T-helper 1 cell treated with Interleukin-12 subunit alpha and Interleukin-12 subunit beta and Interleukin-4 antibody, amounts not matched to agents 30 μg/mL and 1 μg/mL, for 36 hours (primary cell): Measurements from ENCODE around the gene COMT.

Experiments used
- H3K27ac Mint-ChIP-seq: one replicate; pipeline ENCODE4 v1.8.0; 2021; ENCODE audit warnings: mild to moderate bottlenecking, mixed read lengths
- H3K27me3 Mint-ChIP-seq: one replicate; pipeline ENCODE4 v1.8.0; 2021; ENCODE audit warnings: low read depth, mixed read lengths
- H3K36me3 Mint-ChIP-seq: one replicate; pipeline ENCODE4 v1.8.0; 2021; ENCODE audit warnings: low read depth, mixed read lengths
- H3K4me1 Mint-ChIP-seq: one replicate; pipeline ENCODE4 v1.8.0; 2021; ENCODE audit warnings: low read depth, mixed read lengths
- H3K4me3 Mint-ChIP-seq: one replicate; pipeline ENCODE4 v1.8.0; 2021; ENCODE audit warnings: mild to moderate bottlenecking, moderate library complexity, mixed read lengths
- H3K9me3 Mint-ChIP-seq: one replicate; pipeline ENCODE4 v1.8.0; 2021; ENCODE audit warnings: mixed read lengths

COMT gene

GRCh38 chr22:19963863-19964642 is 22.5 kb downstream of the COMT start:
- H3K9me3 Mint-ChIP-seq, result no peaks in the 10 kb centered on the region
- no peak overlapping the region for H3K4me3 Mint-ChIP-seq
- H3K27ac Mint-ChIP-seq, result no peak overlapping the region
- H3K27me3 Mint-ChIP-seq, result no peaks in the 10 kb centered on the region
- H3K4me1 Mint-ChIP-seq, result peaks cover 3% of the 10 kb centered on the region
- peaks cover 3% of the 10 kb centered on the region for H3K36me3 Mint-ChIP-seq

DNA sequence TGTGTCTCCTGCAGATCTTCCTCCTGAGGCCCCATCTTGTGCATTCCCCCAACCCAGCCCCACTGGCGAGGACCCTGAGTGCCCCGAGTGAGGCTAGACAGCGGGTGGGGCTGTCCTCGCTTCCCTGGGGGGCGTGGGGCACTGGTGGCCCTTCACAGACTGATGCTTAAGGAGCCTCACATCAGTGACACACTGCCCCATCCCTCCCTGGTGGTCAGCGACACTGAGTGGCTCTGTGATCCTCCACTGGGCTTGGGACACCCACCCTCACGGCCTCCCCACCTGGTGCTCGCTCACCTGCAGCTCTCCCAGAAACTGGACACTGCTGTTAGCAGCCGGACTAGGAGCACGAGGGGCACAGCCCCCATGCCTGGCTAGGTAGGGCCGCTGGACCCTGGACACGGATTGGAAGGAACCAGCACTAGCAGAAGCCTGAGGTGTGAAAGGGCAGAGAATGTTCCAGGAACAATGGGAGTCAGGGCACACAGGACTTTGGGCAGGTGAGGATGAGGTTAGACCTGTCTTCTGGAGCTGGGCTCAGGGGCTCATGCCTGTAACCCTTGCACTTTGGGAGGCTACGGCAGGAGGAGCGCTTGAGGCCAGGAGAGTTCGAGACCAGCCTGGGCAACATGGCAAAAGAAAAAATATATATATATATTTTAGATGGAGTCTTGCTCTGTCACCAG is 23.3 kb downstream of the COMT start:
- H3K36me3 Mint-ChIP-seq, result peaks cover 3% of the 10 kb centered on the region
- no peak overlapping the region for H3K4me3 Mint-ChIP-seq
- H3K9me3 Mint-ChIP-seq, result no peaks in the 10 kb centered on the region
- H3K27ac Mint-ChIP-seq, result no peak overlapping the region
- H3K4me1 Mint-ChIP-seq, result peaks cover 3% of the 10 kb centered on the region
- no peaks in the 10 kb centered on the region for H3K27me3 Mint-ChIP-seq

DNA sequence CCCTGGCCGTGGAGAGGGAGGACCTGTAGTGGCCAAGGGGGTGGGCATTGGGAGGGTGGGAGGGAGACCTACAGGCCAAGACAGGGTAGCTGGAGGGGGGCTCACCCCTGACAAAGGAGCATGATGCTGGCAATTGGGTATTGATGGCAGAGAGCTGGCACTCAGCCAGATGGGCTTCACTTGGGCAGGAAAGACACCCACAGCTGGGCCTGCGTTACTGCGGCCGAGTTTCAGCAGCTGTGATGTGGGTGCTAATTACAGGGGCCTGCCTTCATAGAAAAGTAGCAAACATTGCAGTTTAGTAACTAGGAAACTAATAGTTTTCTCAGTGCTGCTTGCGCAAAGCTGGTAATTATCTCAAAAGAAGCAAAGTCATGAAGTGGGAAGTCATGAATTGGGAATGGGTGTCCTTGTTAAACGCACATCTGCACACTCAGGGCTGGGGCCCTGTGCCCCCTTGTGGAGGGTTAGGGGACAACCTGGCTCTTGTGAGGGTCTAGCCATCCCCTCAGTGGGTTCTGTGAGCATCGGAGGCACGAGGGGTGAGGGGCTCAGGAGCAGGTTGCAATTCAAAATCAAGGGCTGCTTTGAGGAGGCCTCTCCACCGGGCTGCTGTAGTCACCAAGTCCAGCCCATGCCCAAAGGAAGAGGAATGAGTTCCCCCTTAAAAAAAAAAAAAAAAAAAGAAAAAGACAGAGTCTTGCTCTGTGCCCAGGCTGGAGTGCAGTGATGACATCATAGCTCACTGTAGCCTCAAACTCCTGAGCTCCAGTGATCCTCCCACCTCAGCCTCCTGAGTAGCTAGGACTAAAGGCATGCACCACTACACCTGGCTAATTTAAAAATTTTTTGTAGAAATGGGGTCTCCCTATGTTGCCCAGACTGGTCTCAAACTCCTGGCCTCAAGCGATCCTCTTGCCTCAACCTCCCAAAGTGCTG is 24.5 kb downstream of the COMT start:
- peaks cover 5% of the 10 kb centered on the region for H3K4me1 Mint-ChIP-seq
- H3K27ac Mint-ChIP-seq, result no peak overlapping the region
- H3K27me3 Mint-ChIP-seq, result no peaks in the 10 kb centered on the region
- H3K4me3 Mint-ChIP-seq, result no peak overlapping the region
- peaks cover 3% of the 10 kb centered on the region for H3K36me3 Mint-ChIP-seq
- H3K9me3 Mint-ChIP-seq, result no peaks in the 10 kb centered on the region

GRCh38 chr22:19966908-19967750 is 25.6 kb downstream of the COMT start:
- peaks cover 5% of the 10 kb centered on the region for H3K4me1 Mint-ChIP-seq
- H3K9me3 Mint-ChIP-seq, result no peaks in the 10 kb centered on the region
- no peaks in the 10 kb centered on the region for H3K27me3 Mint-ChIP-seq
- H3K27ac Mint-ChIP-seq, result no peak overlapping the region
- peaks cover 3% of the 10 kb centered on the region for H3K36me3 Mint-ChIP-seq
- no peak overlapping the region for H3K4me3 Mint-ChIP-seq

DNA sequence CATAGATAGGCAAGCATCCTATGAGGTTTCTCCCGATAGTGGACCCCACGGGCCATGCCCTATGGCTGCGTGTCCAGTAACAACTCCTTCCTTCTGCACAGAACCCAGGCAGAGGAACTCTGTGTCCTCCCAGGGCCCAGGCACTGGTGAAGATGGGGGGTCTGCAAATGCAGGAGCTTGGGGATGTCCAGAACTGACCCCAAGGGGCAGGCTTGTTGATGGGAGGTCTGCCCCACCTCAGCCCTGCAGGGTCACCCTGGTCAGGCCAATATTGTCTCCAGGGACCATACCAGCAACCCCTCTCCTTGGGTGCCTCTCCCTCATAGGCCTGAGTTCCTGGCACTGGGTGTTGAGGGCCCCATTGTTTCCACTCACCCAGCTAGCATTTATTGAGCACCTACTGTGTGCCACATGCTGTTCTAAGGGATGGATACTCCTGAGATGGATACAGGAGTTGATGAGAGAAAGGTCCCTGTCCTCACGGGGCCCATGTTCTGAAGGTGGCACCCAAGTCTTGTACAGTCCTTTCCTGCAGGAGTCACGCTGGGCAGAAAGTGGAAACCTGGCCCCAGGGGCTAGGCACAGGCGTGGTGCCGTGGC is 26.4 kb downstream of the COMT start:
- H3K27me3 Mint-ChIP-seq, result no peaks in the 10 kb centered on the region
- H3K9me3 Mint-ChIP-seq, result no peaks in the 10 kb centered on the region
- H3K27ac Mint-ChIP-seq, result no peak overlapping the region
- peaks cover 5% of the 10 kb centered on the region for H3K4me1 Mint-ChIP-seq
- H3K4me3 Mint-ChIP-seq, result no peak overlapping the region
- peaks cover 3% of the 10 kb centered on the region for H3K36me3 Mint-ChIP-seq

DNA sequence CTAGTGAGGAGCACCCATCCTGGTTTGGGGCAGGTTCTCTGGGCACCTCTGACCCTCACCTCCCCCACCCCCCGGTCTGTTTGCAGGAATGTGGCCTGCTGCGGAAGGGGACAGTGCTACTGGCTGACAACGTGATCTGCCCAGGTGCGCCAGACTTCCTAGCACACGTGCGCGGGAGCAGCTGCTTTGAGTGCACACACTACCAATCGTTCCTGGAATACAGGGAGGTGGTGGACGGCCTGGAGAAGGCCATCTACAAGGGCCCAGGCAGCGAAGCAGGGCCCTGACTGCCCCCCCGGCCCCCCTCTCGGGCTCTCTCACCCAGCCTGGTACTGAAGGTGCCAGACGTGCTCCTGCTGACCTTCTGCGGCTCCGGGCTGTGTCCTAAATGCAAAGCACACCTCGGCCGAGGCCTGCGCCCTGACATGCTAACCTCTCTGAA is 26.9 kb downstream of the COMT start:
- Mint-ChIP-seq H3K36me3 (peaks cover 3% of the 10 kb centered on the region), H3K9me3 (no peaks in the 10 kb centered on the region), H3K27me3 (no peaks in the 10 kb centered on the region), H3K4me1 (peaks cover 5% of the 10 kb centered on the region), H3K4me3 (no peak overlapping the region), H3K27ac (no peak overlapping the region)

DNA sequence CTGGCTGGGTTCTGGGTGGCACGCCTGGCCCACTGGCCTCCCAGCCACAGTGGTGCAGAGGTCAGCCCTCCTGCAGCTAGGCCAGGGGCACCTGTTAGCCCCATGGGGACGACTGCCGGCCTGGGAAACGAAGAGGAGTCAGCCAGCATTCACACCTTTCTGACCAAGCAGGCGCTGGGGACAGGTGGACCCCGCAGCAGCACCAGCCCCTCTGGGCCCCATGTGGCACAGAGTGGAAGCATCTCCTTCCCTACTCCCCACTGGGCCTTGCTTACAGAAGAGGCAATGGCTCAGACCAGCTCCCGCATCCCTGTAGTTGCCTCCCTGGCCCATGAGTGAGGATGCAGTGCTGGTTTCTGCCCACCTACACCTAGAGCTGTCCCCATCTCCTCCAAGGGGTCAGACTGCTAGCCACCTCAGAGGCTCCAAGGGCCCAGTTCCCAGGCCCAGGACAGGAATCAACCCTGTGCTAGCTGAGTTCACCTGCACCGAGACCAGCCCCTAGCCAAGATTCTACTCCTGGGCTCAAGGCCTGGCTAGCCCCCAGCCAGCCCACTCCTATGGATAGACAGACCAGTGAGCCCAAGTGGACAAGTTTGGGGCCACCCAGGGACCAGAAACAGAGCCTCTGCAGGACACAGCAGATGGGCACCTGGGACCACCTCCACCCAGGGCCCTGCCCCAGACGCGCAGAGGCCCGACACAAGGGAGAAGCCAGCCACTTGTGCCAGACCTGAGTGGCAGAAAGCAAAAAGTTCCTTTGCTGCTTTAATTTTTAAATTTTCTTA is 27.8 kb downstream of the COMT start:
- Mint-ChIP-seq H3K27me3 (no peaks in the 10 kb centered on the region), H3K4me3 (no peak overlapping the region), H3K4me1 (peaks cover 5% of the 10 kb centered on the region), H3K27ac (no peak overlapping the region), H3K9me3 (no peaks in the 10 kb centered on the region), H3K36me3 (peaks cover 3% of the 10 kb centered on the region)

GRCh38 chr22:19970031-19970478 is 28.5 kb downstream of the COMT start:
- no peak overlapping the region for H3K4me3 Mint-ChIP-seq
- no peaks in the 10 kb centered on the region for H3K27me3 Mint-ChIP-seq

DNA sequence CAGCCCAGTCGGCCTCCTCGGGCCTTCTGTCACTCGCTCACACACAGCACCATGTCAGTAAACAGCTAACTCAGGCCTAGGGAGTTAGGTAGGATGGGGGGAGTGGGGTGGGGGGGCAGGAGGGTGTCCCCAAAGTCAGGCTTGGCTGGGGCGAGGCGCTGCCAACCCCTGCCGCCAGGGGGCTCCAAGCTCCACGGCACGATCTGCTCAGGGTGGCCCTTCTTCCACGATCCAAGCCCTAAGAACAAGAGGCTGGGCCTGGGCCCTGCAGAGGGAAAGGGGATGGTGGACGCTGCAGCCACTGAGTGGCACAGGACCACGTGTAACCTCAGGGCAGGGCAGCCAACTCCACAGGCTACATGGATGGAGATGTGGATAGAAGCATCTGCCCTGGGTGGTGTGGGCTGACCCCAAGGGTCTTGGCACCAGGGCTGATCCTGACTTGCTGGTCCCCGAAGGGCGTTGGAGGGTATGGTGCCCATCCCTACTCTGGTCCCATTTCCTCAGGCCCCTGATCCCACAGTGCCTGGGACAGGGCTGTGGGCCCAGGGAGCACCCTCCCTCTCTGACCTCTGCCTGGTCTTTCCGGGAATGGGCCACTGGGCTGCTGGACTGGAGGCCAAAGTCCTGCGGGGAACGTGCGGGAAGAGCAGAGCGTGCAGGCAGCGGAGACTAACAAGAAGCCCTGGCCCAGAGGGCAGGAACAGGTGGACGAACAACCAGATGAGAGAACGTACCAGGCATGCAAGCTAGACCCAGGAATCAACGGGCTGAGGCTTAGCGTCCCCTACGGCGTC is 29.1 kb downstream of the COMT start:
- peaks cover 3% of the 10 kb centered on the region for H3K36me3 Mint-ChIP-seq
- no peaks in the 10 kb centered on the region for H3K9me3 Mint-ChIP-seq
- no peaks in the 10 kb centered on the region for H3K27me3 Mint-ChIP-seq
- peaks cover 5% of the 10 kb centered on the region for H3K4me1 Mint-ChIP-seq
- H3K27ac Mint-ChIP-seq, result no peak overlapping the region
- no peak overlapping the region for H3K4me3 Mint-ChIP-seq

More at GRCh38 chr22:19970031-19970478, 28.5 kb downstream of the COMT start:
- Mint-ChIP-seq H3K36me3 (peaks cover 3% of the 10 kb centered on the region), H3K9me3 (no peaks in the 10 kb centered on the region), H3K4me1 (peaks cover 5% of the 10 kb centered on the region), H3K27ac (no peak overlapping the region)

DNA sequence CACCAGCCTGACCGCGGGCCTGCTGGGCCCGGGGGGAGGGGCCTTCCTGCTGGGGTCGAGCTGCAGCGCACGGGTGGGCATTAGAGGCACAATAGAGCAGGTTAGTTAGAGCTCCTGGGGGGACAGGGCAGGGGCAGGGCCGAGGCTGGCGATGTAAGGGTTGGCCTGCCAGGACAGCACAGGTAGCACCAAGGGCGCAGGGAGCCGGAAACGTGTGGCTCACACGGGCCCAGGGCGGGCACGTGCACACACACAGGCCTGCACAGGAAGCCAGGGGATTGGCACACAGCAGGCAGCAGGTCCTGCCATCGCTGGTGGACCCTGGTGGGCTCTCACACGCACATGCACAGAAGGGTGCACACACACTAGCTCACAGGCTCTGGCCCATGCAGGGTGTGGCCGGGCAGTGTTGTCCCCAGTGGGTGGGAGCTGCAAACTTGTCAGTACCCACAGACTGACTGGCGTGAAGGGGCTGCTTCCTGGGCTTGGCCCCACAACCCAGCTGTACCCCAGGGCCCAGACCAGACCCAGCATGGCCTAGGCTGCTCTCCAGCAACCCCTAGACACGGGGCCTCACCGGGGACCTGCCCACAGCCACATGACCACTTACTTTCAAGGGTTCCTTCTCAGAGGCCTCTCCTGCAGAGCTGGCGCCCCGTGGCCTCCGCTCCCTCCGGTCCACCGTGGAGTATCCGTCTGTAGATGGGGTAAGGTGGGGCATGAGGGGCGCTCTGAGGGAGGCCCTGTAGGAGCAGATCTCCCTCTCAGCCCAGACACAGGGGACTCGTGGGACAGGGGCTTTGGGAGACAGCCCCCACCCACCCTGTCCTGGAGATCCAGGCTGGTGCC is 29.9 kb downstream of the COMT start:
- H3K4me3 Mint-ChIP-seq, result no peak overlapping the region

GRCh38 chr22:19972251-19972650 is 30.7 kb downstream of the COMT start:
- no peaks in the 10 kb centered on the region for H3K9me3 Mint-ChIP-seq
- no peaks in the 10 kb centered on the region for H3K27me3 Mint-ChIP-seq
- no peak overlapping the region for H3K4me3 Mint-ChIP-seq
- H3K36me3 Mint-ChIP-seq, result no peaks in the 10 kb centered on the region
- no peak overlapping the region for H3K27ac Mint-ChIP-seq
- H3K4me1 Mint-ChIP-seq, result peaks cover 2% of the 10 kb centered on the region

More for the DNA sequence above, 29.9 kb downstream of the COMT start:
- Mint-ChIP-seq H3K27me3 (no peaks in the 10 kb centered on the region), H3K9me3 (no peaks in the 10 kb centered on the region), H3K36me3 (peaks cover 3% of the 10 kb centered on the region), H3K27ac (no peak overlapping the region), H3K4me1 (peaks cover 5% of the 10 kb centered on the region)
